GM21737 (cell line): ENCODE results near the gene TRIM75.
"Not testable (repeated sequence)": the region's sequence is repeated elsewhere in the genome, so short reads cannot be mapped to it uniquely, and the experiment has no call there.

Source experiments
- ATAC-seq: cut with Tn5 transposase; IDR thresholded peaks from one replicate; pipeline ENCODE4 v1.9.1; 2021; ENCODE audit warnings: mild to moderate bottlenecking, moderate library complexity; ENCODE audit not compliant: unreplicated experiment

The TRIM75 gene

DNA sequence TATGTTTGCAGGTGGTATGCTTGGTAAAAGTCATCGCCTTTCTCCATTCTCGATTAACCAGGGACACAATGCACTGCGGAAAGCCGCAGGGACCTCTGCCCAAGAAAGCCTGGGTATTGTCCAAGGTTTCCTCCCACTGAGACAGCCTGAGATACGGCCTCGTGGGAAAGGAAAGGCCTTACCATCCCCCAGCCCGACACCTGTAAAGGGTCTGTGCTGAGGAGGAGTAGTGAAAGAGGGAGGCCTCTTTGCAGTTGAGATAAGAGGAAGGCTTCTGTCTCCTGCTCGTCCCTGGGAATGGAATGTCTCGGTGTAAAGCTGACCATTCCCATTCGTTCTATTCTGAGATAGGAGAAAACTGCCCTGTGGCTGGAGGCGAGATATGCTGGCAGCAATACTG lies 19.7 kb downstream of the TRIM75 start:
- ATAC-seq = not testable (repeated sequence)

DNA sequence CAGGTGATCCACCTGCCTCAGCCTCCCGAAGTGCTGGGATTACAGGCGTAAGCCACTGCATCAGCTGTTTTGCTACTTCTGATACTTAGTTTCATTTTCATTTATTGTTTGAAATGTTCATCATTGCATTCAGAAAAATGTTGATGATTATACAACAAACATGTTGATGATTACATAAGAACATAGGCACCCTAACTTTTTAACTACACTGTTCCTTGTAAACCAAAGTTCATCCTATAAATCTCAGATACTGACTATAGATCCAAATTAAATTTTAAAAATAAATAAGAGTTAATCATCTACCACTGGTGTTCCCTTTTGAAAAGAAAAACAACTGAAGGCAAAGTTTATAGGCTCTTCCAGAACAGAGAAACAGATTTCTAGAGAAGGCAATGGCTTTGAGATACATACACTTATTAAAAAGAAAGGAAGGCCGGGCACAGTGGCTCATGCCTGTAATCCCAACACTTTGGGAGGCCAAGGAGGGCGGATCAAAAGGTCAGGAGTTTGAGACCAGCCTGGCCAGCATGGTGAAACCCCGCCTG lies 23.4 kb downstream of the TRIM75 start:
- no peak for ATAC-seq

DNA sequence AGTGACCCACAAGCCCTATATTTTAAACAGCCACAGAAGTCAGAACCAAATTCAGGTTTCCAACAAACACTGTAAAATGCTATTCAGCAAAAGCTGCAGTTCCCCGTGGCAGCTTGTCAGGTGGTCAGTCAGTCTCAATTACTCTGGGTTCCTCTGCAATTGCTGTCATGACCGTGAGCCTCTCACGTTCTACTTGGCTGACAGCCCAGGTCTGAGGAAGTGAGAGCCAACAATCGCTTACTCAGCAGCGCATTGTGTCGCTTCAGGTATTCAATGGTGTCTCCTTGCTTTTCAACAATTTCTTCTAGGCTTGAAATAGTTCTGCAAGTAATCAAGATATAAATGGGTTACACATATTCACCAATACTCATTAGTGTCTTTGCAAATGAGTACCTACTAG lies 25.8 kb downstream of the TRIM75 start:
- no peak for ATAC-seq

DNA sequence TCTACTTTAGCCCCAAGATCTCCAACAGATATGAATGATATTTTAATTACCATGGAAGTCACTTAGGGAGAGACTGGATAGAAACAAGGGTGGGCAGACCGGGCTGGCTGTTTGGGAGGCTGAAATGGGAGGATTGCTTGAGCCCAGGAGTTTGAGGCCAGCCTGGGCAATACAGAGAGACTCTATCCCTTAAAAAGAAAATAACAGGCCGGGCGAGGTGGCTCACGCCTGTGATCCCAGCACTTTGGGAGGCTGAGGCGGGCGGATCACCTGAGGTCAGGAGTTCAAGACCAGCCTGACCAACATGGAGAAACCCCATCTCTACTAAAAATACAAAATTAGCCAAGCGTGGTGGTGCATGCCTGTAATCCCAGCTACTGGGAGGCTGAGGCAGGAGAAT lies 31.1 kb downstream of the TRIM75 start:
- not testable (repeated sequence) for ATAC-seq

DNA sequence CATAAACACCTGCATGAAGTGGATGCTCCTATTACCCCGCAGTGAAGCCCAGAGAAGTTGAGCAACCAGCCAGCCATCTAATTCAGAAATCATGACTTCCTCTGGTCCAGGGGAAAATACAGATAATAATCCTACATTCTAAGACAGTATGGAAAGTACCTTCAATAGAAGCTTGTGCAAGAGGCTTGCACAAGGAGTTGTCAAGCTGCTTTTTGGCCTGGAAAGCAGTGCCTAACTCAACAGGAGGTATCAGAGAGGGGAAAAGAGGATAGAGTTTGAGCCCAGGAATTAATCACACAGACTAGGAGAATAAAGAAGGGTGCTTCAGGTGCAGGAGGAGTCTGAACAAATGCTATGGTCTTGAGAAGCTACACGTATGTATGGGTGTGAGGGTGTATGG lies 32.3 kb downstream of the TRIM75 start:
- ATAC-seq = no peak

DNA sequence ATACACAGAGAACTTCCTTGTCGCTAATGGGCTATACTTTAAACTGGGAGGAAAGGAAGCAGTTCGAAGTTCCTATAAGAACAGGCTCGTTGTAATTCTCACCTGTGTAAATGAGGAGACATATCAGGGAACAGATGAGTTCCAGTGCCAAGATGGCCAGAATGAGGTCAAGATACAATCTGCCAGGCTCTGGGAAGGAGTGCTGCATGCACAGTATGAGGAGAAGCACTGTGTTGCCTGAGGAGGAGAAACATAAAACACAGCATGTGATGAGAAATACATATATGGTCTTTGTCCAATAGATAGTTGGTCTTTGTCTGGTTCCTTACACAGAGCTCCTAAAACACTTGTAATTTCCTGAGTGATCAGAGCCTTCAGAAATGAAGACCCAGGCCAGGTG lies 34.7 kb downstream of the TRIM75 start:
- no peak for ATAC-seq

DNA sequence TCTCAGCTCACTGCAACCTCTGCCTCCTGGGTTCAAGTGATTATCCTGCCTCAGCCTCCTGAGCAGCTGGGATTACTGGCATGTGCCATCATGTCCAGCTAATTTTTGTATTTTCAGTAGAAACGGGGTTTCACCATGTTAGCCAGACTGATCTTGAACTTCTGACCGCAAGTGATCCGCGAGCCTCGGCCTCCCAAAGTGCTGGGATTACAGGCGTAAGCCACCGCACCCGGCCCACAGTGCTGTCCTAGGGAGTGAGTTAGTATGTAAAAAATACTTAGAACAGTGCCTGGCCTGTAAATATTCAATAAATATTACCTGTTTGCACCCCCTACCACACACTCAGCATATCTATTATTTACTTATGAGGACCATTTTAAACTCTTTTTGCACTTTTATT lies 38.5 kb downstream of the TRIM75 start:
- ATAC-seq = not testable (repeated sequence)

DNA sequence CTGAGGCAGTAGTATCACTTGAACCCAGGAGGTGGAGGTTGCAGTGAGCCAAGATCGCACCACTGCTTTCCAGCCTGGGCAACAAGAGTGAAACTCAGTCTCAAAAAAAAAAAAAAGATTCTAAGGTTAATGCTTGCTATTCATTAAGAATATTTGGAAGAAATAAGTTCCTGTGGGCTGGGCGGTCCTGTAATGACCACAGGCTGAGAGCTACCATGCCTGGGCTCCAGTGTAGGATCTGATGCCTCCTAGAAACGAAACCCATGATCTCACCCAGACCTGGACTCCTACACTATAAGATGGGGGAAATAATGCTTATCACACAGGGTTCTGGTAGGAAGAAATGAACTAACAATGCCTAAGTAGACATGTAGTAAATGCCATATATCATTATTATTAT lies 41.2 kb downstream of the TRIM75 start:
- ATAC-seq = no peak

DNA sequence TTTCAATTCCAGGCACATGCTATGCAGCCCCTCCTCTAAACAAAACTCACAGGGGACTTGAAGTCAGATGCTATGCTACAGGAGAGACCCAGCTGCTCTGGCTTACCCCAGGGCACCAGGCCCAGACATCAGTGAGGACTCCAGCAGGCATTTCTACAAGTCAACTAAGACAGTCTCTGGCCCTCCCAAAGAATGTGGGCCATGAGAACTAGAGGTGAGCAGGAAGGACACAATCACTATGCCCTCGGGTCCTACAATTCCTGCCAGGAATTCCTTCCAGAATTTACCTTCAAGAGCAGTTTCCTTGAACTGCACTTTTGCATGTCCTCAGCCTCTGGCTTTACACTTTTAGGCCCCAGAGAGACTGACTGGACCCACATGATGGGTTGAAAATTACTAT lies 41.6 kb downstream of the TRIM75 start:
- no peak for ATAC-seq

DNA sequence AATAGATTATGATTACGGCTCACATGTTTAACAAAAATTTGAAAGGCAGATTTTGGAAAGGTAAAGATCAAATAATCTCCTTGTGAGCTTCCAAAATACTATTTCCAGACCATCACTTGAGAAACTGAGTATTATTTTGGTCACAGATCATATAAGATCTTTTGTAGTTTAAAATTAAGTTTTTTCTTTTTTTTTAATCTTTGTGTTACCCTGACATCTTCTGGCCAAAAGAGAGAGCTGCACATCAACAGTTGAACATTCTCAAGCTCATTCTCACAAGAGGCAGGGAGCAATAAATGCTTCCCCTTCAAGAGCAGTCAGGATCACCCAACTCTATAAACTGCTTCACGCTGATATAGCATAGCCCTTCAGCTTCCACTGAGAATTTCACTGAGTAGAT lies 43.1 kb downstream of the TRIM75 start:
- ATAC-seq = no peak

DNA sequence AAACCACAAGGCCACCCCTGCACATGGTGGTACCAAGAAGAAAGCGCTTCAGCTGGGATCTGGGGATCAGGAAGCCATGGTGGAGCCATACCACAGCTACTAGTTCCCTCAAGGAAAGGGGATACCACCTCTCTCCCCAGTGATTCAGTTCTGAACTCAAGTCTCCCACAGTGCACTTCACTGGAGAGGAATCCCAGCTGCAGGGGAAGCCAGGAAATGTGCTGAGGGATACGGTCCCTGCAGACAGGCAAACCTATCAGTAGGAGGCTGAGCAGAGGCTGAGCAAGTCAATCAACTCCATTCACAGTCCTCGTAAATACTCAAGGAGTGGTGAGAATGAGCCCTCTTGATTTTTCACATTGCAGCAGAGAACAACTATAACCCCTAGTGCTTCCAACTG lies 48.0 kb downstream of the TRIM75 start:
- no peak for ATAC-seq

DNA sequence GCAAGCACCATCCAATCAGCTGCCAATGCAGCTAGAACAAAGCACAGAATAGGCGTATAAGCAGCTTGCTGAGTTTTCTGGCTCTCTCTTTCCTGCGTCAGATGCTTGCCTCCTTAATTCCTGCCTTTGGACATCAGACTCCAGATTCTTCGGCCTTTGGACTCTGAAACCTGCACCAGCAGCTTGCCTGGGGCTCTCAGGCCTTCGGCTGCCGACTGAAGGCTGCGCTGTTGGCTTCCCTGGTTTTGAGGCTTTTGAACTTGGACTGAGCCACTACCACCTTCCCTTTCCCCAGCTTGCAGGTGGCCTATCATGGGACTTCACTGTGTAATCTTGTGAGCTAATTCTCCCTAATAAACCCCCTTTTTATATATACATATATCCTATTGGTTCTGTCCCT lies 52.9 kb downstream of the TRIM75 start:
- no peak for ATAC-seq
